Naive B cell (primary cell): ENCODE results near the gene ABCA8. TPM values are rescaled to one million over a fixed set of nuclear protein-coding genes. Genes with fewer than 3 reads are reported as not detected.
A peak's percentile ranks its signal among the peaks of the same experiment; 100 is the strongest.

ENCODE experiments used
- ATAC-seq, 2 donors: fragments of 150-1000 bp; cut with Tn5 transposase; 2 replicates each; pipeline ENCODE4 v1.10.0; 2021; ENCODE audit warnings: low read depth in 2 of 2, mild to moderate bottlenecking in 2 of 2, moderate library complexity in 2 of 2
- DNase-seq: peaks from one replicate; pipeline ENCODE4 v3.0.0; 2022
- H3K27ac Mint-ChIP-seq, 6 donors: one replicate each; pipeline ENCODE4 v1.8.0; 2020 to 2022; ENCODE audit warnings: mild to moderate bottlenecking in 6 of 6, mixed read lengths in 6 of 6, moderate library complexity in 5 of 6, inconsistent platforms in 2 of 6
- H3K27me3 Mint-ChIP-seq, 3 donors: one replicate each; pipeline ENCODE4 v1.8.0; 2021 to 2022; ENCODE audit warnings: mixed read lengths in 3 of 3, mild to moderate bottlenecking in 1 of 3
- H3K36me3 Mint-ChIP-seq, 2 donors: one replicate each; pipeline ENCODE4 v1.8.0; 2020 to 2022; ENCODE audit warnings: mixed read lengths in 2 of 2, inconsistent platforms in 1 of 2, mild to moderate bottlenecking in 1 of 2
- H3K4me1 Mint-ChIP-seq, 3 donors: one replicate each; pipeline ENCODE4 v1.8.0; 2020 to 2022; ENCODE audit warnings: mixed read lengths in 3 of 3, inconsistent platforms in 1 of 3, mild to moderate bottlenecking in 1 of 3, moderate library complexity in 1 of 3
- H3K4me3 Mint-ChIP-seq, 8 donors: one replicate each; pipeline ENCODE4 v1.8.0; 2020 to 2022; ENCODE audit warnings: mild to moderate bottlenecking in 8 of 8, mixed read lengths in 8 of 8, moderate library complexity in 8 of 8, inconsistent platforms in 2 of 8
- H3K9me3 Mint-ChIP-seq, 7 donors: one replicate each; pipeline ENCODE4 v1.8.0; 2020 to 2022; ENCODE audit warnings: mixed read lengths in 7 of 7, mild to moderate bottlenecking in 5 of 7, inconsistent platforms in 2 of 7, moderate library complexity in 1 of 7
- polyA plus RNA-seq, 6 donors: library from polyadenylated mRNA; unstranded; fragments of 300-500 nt; fragmentation: Illumina TruSeq; gene quantifications; one replicate each; pipeline ENCODE4 v1.2.3, GENCODE V29; 2021; ENCODE audit warnings: low read depth in 6 of 6

Gene ABCA8
- polyA plus RNA-seq, 6 donors from 2014 or later, result not detected

DNA sequence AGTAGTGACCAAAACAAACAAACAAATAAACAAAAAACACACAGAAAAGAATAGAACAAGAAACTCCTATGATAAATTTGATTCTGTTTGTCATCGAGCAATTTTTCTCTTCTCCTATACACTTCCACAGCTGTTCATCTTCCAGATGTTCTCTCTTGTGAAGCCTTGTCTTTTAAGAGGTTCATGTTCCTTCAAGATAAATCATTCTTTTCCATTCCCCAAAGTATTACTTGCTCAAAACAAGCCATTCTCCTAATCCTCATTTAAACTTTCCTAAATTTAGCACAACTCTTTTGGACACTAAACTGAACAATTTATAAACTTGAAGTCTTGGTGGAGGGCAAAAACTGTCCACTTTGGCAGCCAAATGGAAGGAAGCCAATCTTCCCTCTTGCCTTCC is 103.3 kb downstream of the ABCA8 start:
- ATAC-seq (no peak), DNase-seq (no peak)
- no peak overlapping the region for H3K27ac Mint-ChIP-seq
- peaks cover 0 to 11% (median 8%) of the 10 kb centered on the region in 7 donors for H3K9me3 Mint-ChIP-seq
- H3K27me3 Mint-ChIP-seq, result peaks cover 0 to 13% (median 8%) of the 10 kb centered on the region in 3 donors
- no peak overlapping the region for H3K4me3 Mint-ChIP-seq
- H3K4me1 Mint-ChIP-seq, result no peaks in the 10 kb centered on the region
- H3K36me3 Mint-ChIP-seq, result no peaks in the 10 kb centered on the region

- DNase-seq, result no peak
- H3K27ac Mint-ChIP-seq, result no peak overlapping the region
- H3K36me3 Mint-ChIP-seq, result no peaks in the 10 kb centered on the region
- H3K4me1 Mint-ChIP-seq, result no peaks in the 10 kb centered on the region
- no peak overlapping the region for H3K4me3 Mint-ChIP-seq
- ATAC-seq, result no peak
- peaks cover 0 to 13% (median 3%) of the 10 kb centered on the region in 3 donors for H3K27me3 Mint-ChIP-seq
- peaks cover 0 to 17% (median 8%) of the 10 kb centered on the region in 7 donors for H3K9me3 Mint-ChIP-seq
These were observed 104.3 kb downstream of the ABCA8 start for GRCh38 chr17:68850749-68851510.

DNA sequence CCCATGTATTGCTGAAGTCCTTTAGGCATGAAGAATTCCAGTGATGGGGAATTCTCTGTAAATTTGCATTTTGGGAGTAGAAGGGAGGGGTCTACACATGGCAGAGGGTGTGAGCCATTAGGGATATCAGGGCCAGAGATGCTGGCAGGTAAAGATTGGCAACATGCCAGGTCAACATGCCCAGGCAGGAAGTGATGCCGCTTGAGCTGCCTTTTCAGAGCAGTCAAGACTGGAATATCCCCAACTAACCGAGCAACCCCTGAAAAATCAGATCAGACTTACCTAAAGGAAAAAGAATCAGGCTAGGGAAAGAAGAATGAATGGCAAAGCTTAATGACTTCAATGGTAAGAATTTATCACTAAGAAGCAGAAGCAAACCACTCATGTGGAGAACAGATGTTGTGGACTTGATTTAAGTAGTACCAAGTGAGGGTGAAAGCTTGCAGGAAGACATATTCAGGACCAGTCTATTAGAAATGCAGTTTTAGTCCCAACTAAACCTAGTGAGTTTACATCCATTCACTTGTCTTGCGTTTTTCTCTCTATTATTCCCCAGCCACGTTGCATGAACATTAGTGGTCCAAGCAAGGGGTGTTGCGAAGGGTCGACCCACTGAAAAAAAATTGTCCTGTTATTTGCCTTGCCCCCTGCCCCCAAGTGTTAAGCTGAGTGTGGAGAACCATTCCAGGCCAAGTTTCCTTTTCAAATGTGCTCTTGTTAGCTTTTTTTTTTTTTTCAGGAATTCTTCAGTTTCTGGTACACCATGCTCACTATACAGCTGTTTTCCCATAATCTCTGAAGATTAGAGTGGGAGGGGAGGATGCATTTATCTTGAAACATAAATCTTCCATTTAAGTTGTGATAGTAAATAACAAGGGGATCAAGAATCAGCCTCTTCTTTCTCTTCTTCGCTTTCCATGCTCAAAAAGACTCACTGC is 105.2 kb downstream of the ABCA8 start:
- H3K36me3 Mint-ChIP-seq, result no peaks in the 10 kb centered on the region
- no peaks in the 10 kb centered on the region for H3K4me1 Mint-ChIP-seq
- ATAC-seq (no peak), DNase-seq (no peak)
- no peak overlapping the region for H3K27ac Mint-ChIP-seq
- H3K27me3 Mint-ChIP-seq, result peaks cover 0 to 13% (median 3%) of the 10 kb centered on the region in 3 donors
- H3K4me3 Mint-ChIP-seq, result no peak overlapping the region
- H3K9me3 Mint-ChIP-seq, result peaks cover 0 to 26% (median 13%) of the 10 kb centered on the region in 7 donors

DNA sequence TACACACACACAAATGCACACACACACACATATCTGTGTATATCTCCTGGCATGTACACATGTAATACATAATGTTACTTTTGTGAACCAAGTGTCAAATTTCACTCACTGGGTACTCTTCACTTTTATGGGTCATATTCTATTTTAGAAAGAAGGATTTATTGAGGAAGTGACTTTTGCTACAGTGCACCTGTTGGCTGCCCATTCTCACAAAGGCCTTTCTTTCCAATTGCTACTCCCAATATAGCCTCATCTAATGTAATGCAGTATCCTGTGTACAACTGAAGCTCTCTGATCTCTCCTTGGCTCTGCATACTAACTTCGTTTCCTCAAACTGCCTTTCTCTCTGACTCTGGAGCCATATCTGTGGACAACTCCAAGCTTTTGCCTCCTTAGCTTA is 107.5 kb downstream of the ABCA8 start:
- Mint-ChIP-seq H3K27me3 (peaks cover 0 to 6% (median 3%) of the 10 kb centered on the region in 3 donors), H3K36me3 (no peaks in the 10 kb centered on the region), H3K9me3 (peaks cover 0 to 26% (median 16%) of the 10 kb centered on the region in 7 donors), H3K27ac (no peak overlapping the region), H3K4me3 (no peak overlapping the region), H3K4me1 (no peaks in the 10 kb centered on the region)
- ATAC-seq (no peak), DNase-seq (no peak)

DNA sequence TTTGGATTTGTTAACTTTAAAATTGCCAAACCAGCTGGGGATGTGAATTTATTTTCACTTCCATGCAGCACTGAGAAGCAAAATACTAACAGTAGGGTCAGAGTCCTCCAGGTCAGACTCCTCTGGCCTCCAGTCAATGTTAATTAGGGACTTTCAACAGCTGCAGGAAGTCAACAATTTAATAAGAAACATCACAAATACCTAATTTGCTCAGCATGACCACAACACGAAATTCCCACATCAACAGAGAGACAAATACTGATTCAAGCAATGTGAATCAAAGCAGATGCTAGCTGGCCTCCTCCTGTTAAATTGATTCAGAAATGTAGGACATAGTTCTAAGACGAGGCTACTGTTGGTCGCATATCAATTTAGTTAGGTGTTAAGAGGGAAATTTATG is 111.7 kb downstream of the ABCA8 start:
- Mint-ChIP-seq H3K4me1 (no peaks in the 10 kb centered on the region), H3K9me3 (peaks cover 0 to 18% (median 10%) of the 10 kb centered on the region in 7 donors), H3K27ac (no peak overlapping the region), H3K36me3 (no peaks in the 10 kb centered on the region), H3K4me3 (no peak overlapping the region), H3K27me3 (peaks cover 0 to 5% (median 4%) of the 10 kb centered on the region in 3 donors)
- ATAC-seq (no peak), DNase-seq (no peak)

DNA sequence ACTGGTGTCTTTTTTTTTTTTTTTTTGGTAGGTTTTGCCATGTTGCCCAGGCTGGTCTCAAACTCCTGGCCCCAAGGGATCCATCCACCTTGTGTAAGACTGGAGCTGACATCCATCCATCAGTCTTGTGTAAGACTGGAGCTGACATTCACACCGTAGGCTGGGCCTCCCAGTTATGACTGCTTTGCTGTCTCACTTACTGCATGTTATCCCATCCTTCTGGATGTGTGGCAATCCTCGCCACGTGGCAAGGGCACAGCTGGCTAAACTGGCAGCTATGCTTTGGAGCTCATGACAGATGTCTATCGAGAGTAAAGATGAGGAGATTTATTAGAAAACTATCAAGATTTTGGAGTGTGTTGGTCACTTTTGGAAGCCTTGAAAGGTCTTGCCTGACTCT is 115.1 kb downstream of the ABCA8 start:
- ATAC-seq (no peak), DNase-seq (no peak)
- Mint-ChIP-seq H3K4me3 (no peak overlapping the region), H3K27ac (peak overlapping the region in 1 of 6 donors; percentile 8), H3K9me3 (peaks cover 0 to 6% (median 2%) of the 10 kb centered on the region in 7 donors), H3K4me1 (peaks cover 0 to 2% (median 0%) of the 10 kb centered on the region in 3 donors), H3K27me3 (peaks cover 4 to 9% (median 5%) of the 10 kb centered on the region in 3 donors), H3K36me3 (no peaks in the 10 kb centered on the region)

DNA sequence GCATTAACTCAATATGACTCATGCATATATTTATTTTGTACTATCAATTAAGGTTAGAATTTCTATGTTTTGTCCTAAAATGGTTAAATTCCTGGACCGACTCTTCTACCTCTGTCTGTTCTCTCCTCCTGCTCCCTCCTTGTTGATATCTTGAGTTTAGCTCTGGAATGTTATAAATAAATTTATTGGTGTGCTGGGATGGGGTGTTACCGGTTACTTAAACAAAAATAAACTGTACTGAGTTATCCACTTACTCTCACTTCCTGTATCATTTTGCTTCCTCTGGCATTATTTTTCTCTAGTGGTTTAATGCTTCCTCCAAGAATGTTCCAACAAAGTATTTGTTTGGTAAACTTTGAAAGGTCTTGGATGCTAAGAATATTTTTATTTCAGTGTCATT is 120.1 kb downstream of the ABCA8 start:
- peaks cover 0 to 4% (median 0%) of the 10 kb centered on the region in 3 donors for H3K4me1 Mint-ChIP-seq
- no peak for ATAC-seq
- H3K27ac Mint-ChIP-seq, result no peak overlapping the region
- peaks cover 0 to 23% (median 14%) of the 10 kb centered on the region in 3 donors for H3K27me3 Mint-ChIP-seq
- H3K4me3 Mint-ChIP-seq, result no peak overlapping the region
- peaks cover 0 to 9% of the 10 kb centered on the region in 2 donors for H3K36me3 Mint-ChIP-seq
- H3K9me3 Mint-ChIP-seq, result peaks cover 0 to 10% (median 0%) of the 10 kb centered on the region in 7 donors
- no peak for DNase-seq

GRCh38 chr17:68834328-68834836 is 120.8 kb downstream of the ABCA8 start:
- Mint-ChIP-seq H3K4me3 (no peak overlapping the region), H3K4me1 (peaks cover 0 to 4% (median 0%) of the 10 kb centered on the region in 3 donors), H3K36me3 (peaks cover 0 to 9% of the 10 kb centered on the region in 2 donors), H3K27me3 (peaks cover 0 to 23% (median 14%) of the 10 kb centered on the region in 3 donors), H3K9me3 (peaks cover 0 to 10% (median 0%) of the 10 kb centered on the region in 7 donors), H3K27ac (no peak overlapping the region)
- ATAC-seq (no peak), DNase-seq (no peak)

DNA sequence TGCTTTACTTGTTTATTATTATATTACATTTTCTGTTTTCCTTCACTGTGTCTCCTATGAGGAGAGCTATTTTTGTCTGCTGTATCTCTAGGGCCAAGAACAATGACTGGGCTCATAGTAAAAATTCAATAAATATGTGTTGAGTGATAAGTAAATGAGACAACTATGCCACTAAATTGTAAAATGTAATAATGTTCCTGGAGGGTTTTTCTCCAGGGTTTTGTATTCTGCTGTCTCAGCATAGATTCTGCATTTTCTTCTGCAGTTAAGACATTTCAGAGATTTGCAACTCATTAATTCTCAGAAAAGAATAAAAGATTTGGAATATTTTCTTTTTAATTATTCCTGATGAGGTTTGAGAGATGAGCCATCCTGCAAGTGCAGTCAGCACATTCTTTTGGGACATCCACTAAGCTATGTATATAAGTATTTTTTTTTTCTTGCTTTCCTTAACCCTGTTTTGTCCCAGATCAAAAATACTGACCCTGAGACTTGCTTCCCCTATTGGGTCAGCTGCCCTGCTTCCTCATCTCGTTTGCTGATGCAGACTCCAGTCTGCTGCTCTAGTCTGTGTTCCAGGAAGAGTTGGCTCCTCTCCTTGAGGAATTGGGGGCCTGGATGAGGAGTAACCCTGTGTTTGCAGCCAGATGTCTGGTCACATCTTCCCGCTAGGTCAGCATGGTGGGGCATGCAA is 122.9 kb downstream of the ABCA8 start:
- peaks cover 0 to 15% (median 14%) of the 10 kb centered on the region in 3 donors for H3K27me3 Mint-ChIP-seq
- H3K27ac Mint-ChIP-seq, result no peak overlapping the region
- H3K36me3 Mint-ChIP-seq, result peaks cover 0 to 9% of the 10 kb centered on the region in 2 donors
- peaks cover 0 to 10% (median 0%) of the 10 kb centered on the region in 7 donors for H3K9me3 Mint-ChIP-seq
- H3K4me1 Mint-ChIP-seq, result peaks cover 0 to 4% (median 0%) of the 10 kb centered on the region in 3 donors
- ATAC-seq, result no peak
- H3K4me3 Mint-ChIP-seq, result no peak overlapping the region
- no peak for DNase-seq

GRCh38 chr17:68831170-68831569 is 124.0 kb downstream of the ABCA8 start:
- H3K36me3 Mint-ChIP-seq, result peaks cover 0 to 9% of the 10 kb centered on the region in 2 donors
- ATAC-seq, result no peak

DNA sequence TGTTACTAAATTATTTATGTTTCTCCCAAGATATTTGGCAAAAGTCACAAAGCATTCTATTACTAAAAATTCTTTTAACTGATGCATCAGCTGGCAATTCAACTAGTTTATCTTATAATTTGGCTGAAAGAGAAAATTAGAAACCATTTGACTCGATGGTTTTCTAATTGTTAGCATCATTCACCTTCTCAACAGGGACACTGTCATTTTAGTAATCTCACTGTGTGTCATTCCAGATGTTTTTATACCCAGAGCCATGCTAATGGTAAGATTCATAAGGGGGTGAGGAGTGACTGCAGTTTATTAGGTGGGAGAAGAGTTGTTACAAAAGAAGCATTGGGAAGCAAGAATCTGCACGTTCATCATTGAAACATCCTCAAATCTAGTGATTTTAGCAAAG is 124.9 kb downstream of the ABCA8 start:
- ATAC-seq, result no peak

More at GRCh38 chr17:68831170-68831569, 124.0 kb downstream of the ABCA8 start:
- H3K9me3 Mint-ChIP-seq, result peaks cover 0 to 10% (median 0%) of the 10 kb centered on the region in 7 donors
- peaks cover 0 to 15% (median 14%) of the 10 kb centered on the region in 3 donors for H3K27me3 Mint-ChIP-seq
- no peak overlapping the region for H3K27ac Mint-ChIP-seq
- peaks cover 0 to 4% (median 0%) of the 10 kb centered on the region in 3 donors for H3K4me1 Mint-ChIP-seq
- no peak overlapping the region for H3K4me3 Mint-ChIP-seq
- DNase-seq, result no peak

GRCh38 chr17:68829211-68829610 is 126.0 kb downstream of the ABCA8 start:
- ATAC-seq (no peak), DNase-seq (no peak)
- no peaks in the 10 kb centered on the region for H3K4me1 Mint-ChIP-seq
- peaks cover 0 to 9% of the 10 kb centered on the region in 2 donors for H3K36me3 Mint-ChIP-seq
- H3K27me3 Mint-ChIP-seq, result peaks cover 0 to 15% (median 14%) of the 10 kb centered on the region in 3 donors
- peaks cover 0 to 10% (median 0%) of the 10 kb centered on the region in 7 donors for H3K9me3 Mint-ChIP-seq
- H3K4me3 Mint-ChIP-seq, result no peak overlapping the region
- H3K27ac Mint-ChIP-seq, result no peak overlapping the region

More for the DNA sequence above, 124.9 kb downstream of the ABCA8 start:
- DNase-seq, result no peak
- H3K9me3 Mint-ChIP-seq, result peaks cover 0 to 10% (median 0%) of the 10 kb centered on the region in 7 donors
- H3K4me3 Mint-ChIP-seq, result no peak overlapping the region
- peaks cover 0 to 4% (median 0%) of the 10 kb centered on the region in 3 donors for H3K4me1 Mint-ChIP-seq
- peaks cover 0 to 15% (median 14%) of the 10 kb centered on the region in 3 donors for H3K27me3 Mint-ChIP-seq
- H3K27ac Mint-ChIP-seq, result no peak overlapping the region
- peaks cover 0 to 9% of the 10 kb centered on the region in 2 donors for H3K36me3 Mint-ChIP-seq
